K562 (cell line): ENCODE measurements around the gene TCF25. TPM values are rescaled to one million over a fixed set of nuclear protein-coding genes. Genes with fewer than 3 reads are reported as not detected.

ENCODE experiments used
- BMI1 ChIP-seq: fragments of 150-350 bp; IDR thresholded peaks from 2 replicates; pipeline ENCODE4 v1.6.1; 2014; ENCODE audit warnings: low read length
- CBX5 ChIP-seq: IDR thresholded peaks from 2 replicates; pipeline ENCODE4 v1.6.1; 2014; ENCODE audit warnings: low read depth, borderline replicate concordance
- E2F8 ChIP-seq: fragments of 450-650 bp; IDR thresholded peaks from 2 replicates; pipeline ENCODE4 v1.7.1; 2018; ENCODE audit warnings: mild to moderate bottlenecking, low read depth; ENCODE audit not compliant: partially characterized antibody
- KDM1A ChIP-seq, 2 experiments: fragments of 450-650 bp; IDR thresholded peaks; 2 replicates each; pipeline ENCODE4 v1.6.1; 2016; ENCODE audit warnings: mild to moderate bottlenecking in 2 of 2
- KDM2B ChIP-seq: fragments of 250-450 bp; sonication (Bioruptor Pico); IDR thresholded peaks from 2 replicates; pipeline ENCODE4 v1.8.0; 2021; ENCODE audit warnings: mild to moderate bottlenecking, moderate library complexity
- KLF16 ChIP-seq: IDR thresholded peaks from 2 replicates; pipeline ENCODE4 v1.6.1; 2016; ENCODE audit warnings: antibody characterized with exemption
- MAZ ChIP-seq, 2 experiments: fragments of 450-650 bp in 1 of 2; sonication (generic) in 1 of 2; formaldehyde crosslinking; IDR thresholded peaks in 1 of 2; conservative IDR thresholded peaks in 1 of 2; 2 replicates each; pipeline versions ENCODE4 v1.4.0 to v1.5.0; 2020; ENCODE audit warnings: mild to moderate bottlenecking in 1 of 2, missing genetic modification reagents in 1 of 2
- NCOR1 ChIP-seq: fragments of 450-650 bp; IDR thresholded peaks from 2 replicates; pipeline ENCODE4 v1.6.1; 2016; ENCODE audit warnings: mild to moderate bottlenecking, moderate library complexity
- NFE2L1 ChIP-seq: fragments of 450-650 bp; IDR thresholded peaks from 2 replicates; pipeline ENCODE4 v1.6.1; 2016; ENCODE audit warnings: missing genetic modification characterization, low read depth, mild to moderate bottlenecking, missing compliant biosample characterization, moderate library complexity, borderline replicate concordance
- NR4A1 ChIP-seq, 2 experiments: fragments of 250-450 bp in 1 of 2; fragments of 450-650 bp in 1 of 2; sonication (Bioruptor Pico) in 1 of 2; IDR thresholded peaks; 2 replicates each; pipeline versions ENCODE4 v1.4.0 to v1.6.1; 2016 to 2020; ENCODE audit warnings: mild to moderate bottlenecking in 2 of 2, missing compliant biosample characterization in 1 of 2, missing genetic modification characterization in 1 of 2, moderate library complexity in 1 of 2
- PHTF2 ChIP-seq: fragments of 250-450 bp; sonication (Bioruptor Pico); IDR thresholded peaks from 2 replicates; pipeline ENCODE4 v1.5.0; 2021; ENCODE audit warnings: mild to moderate bottlenecking
- SIN3B ChIP-seq: fragments of 450-650 bp; IDR thresholded peaks from 2 replicates; pipeline ENCODE4 v1.6.1; 2017; ENCODE audit warnings: low read depth, mild to moderate bottlenecking, moderate library complexity
- TSC22D4 ChIP-seq: fragments of 450-650 bp; IDR thresholded peaks from 2 replicates; pipeline ENCODE4 v1.6.1; 2016; ENCODE audit warnings: missing genetic modification characterization, missing biosample characterization, control low read depth
- ZBTB40 ChIP-seq, 2 experiments: fragments of 450-650 bp in 1 of 2; sonication (generic) in 1 of 2; formaldehyde crosslinking in 1 of 2; IDR thresholded peaks; 2 replicates each; pipeline versions ENCODE4 v1.7.1 to v1.9.0; 2016 to 2022; ENCODE audit warnings: inconsistent platforms in 1 of 2, mild to moderate bottlenecking in 1 of 2, missing genetic modification reagents in 1 of 2
- ZNF316 ChIP-seq: fragments of 450-650 bp; IDR thresholded peaks from 2 replicates; pipeline ENCODE4 v1.6.1; 2016
- ZNF551 ChIP-seq: fragments of 250-450 bp; sonication (Bioruptor Pico); IDR thresholded peaks from 2 replicates; pipeline ENCODE4 v1.5.0; 2021; ENCODE audit warnings: mild to moderate bottlenecking, moderate library complexity
- polyA plus RNA-seq, 8 experiments: library from polyadenylated mRNA; depleted of rRNA in 4 of 8; stranded (reverse) in 5 of 8; unstranded in 3 of 8; fragments of >200 nt; fragmentation: Nextera tagmentation in 2 of 8; fragmentation: Illumina TruSeq in 1 of 8; extraction: Ambion mirVana in 2 of 8; extraction: Trizol in 1 of 8; gene quantifications; 2 replicates each; pipeline versions ENCODE4 v1.2.1 to v1.2.3, GENCODE V29; 2011 to 2014; ENCODE audit warnings: inconsistent platforms in 1 of 8, missing spikeins in 1 of 8
- total RNA-seq, 7 experiments: library from RNA; depleted of rRNA in 6 of 7; stranded (reverse); fragments of >200 nt in 6 of 7; fragmentation: Illumina TruSeq in 2 of 7; extraction: Trizol in 2 of 7; gene quantifications; 2 replicates each; pipeline versions ENCODE4 v1.2.1 to v1.2.3, GENCODE V29; 2011 to 2021; ENCODE audit warnings: low replicate concordance in 1 of 7

Gene TCF25
- total and polyA plus RNA-seq, 9 of the 15 experiments (the other 6 are each of a cell fraction or from before 2014, with no cell fraction given) = 9.0 to 154 (median 83.8) TPM

DNA sequence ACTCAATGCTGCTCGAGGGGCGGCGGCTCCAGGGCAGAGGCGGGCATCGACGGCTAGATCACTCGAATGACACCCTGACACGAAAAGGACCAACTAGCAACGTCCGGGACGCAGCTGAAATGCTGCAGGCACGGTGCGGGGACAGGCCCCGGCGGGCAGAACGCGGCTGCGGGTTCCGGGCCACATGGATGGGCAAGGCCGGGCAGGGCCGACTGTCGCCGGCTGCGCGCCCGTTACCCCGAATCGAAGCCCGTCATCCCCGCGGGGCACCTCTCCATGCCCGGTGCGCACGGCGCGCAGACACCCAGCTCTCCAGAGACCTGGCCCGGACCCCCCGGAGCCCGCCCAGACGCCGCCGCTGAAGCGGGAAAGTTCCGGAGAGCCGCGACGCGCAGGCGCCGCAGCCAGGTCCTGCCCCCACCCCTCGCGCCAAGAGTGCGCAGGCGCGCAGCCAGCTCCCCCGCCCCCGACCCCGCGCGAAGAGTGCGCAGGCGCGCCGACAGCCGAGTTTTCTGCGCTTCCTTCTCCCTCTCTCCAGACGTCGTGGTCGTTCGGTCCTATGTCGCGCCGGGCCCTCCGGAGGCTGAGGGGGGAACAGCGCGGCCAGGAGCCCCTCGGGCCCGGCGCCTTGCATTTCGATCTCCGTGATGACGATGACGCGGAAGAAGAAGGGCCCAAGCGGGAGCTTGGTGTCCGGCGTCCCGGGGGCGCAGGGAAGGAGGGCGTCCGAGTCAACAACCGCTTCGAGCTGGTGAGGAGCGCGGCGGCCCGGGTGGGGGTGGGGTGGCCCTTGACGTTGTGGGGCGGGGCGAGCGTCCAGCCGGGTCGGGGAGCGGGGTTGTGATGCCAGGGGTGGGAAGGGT lies at the start of gene TCF25 (continued):
- TF ChIP-seq ZBTB40 (IDR thresholded peaks at IDR 0.05) (no peak; the same call in 1 of the 2 replicates), ZBTB40 (CRISPR knock-in tag; IDR thresholded peaks at IDR 0.05) (no peak), SIN3B (no peak), KLF16 (no peak), NFE2L1 (tag) (no peak), NCOR1 (peak; percentile 54; the same call in 1 of the 2 replicates), KDM1A (IDR thresholded peaks at IDR 0.05) (no peak), ZNF316 (no peak), PHTF2 (CRISPR knock-in tag) (no peak), MAZ (CRISPR knock-in tag; conservative IDR thresholded peaks at IDR 0.05 in 1 of 2, IDR thresholded peaks at IDR 0.05 in 1 of 2) (peak; percentile 68 to 78; a peak in 3 of 4 replicates), TSC22D4 (no peak), CBX5 (no peak), E2F8 (no peak), KDM2B (CRISPR knock-in tag) (0 out of 2 replicates have a peak, but pooled peaks have one; percentile 75), NR4A1 (CRISPR knock-in tag; IDR thresholded peaks at IDR 0.05) (no peak), NR4A1 (tag; IDR thresholded peaks at IDR 0.05) (no peak), ZNF551 (CRISPR knock-in tag) (no peak), BMI1 (no peak)
